K562 (cell line): ENCODE results near the gene ZDHHC24. TPM values are rescaled to one million over a fixed set of nuclear protein-coding genes. Genes with fewer than 3 reads are reported as not detected.

Source experiments
- ARID4B ChIP-seq: sonication (generic); formaldehyde crosslinking; IDR thresholded peaks from 2 replicates; pipeline ENCODE4 v1.8.0; 2022; ENCODE audit warnings: mild to moderate bottlenecking, missing genetic modification reagents
- CBX2 ChIP-seq: fragments of 200-600 bp; sonication (generic); IDR thresholded peaks from one replicate; pipeline ENCODE4 v1.6.1; 2012; ENCODE audit warnings: mild to moderate bottlenecking, low read length, inconsistent platforms; ENCODE audit not compliant: insufficient read depth, poor library complexity, severe bottlenecking
- CHD2 ChIP-seq: IDR thresholded peaks from 2 replicates; pipeline ENCODE4 v1.6.1; 2011; ENCODE audit warnings: low read depth, low read length
- ETV1 ChIP-seq: fragments of 450-650 bp; conservative IDR thresholded peaks from 2 replicates; pipeline ENCODE4 v1.6.1; 2016; ENCODE audit warnings: missing genetic modification characterization, control low read depth, low read depth, missing compliant biosample characterization
- KLF10 ChIP-seq: fragments of 250-450 bp; sonication (Bioruptor Pico); IDR thresholded peaks from 2 replicates; pipeline ENCODE4 v1.6.1; 2021; ENCODE audit warnings: matching md5 sums
- NR2C1 ChIP-seq, 2 experiments: fragments of 450-650 bp; IDR thresholded peaks; 2 replicates each; pipeline ENCODE4 v1.6.1; 2017; ENCODE audit warnings: mild to moderate bottlenecking in 2 of 2, antibody characterized with exemption in 1 of 2, inconsistent platforms in 1 of 2, missing compliant biosample characterization in 1 of 2, missing genetic modification characterization in 1 of 2
- NR2C2 ChIP-seq, 2 experiments: fragments of 200-800 bp in 1 of 2; sonication (Bioruptor generic) in 1 of 2; sonication (generic) in 1 of 2; formaldehyde crosslinking in 1 of 2; IDR thresholded peaks; 2 replicates each; pipeline versions ENCODE4 v1.6.1 to v1.8.0; 2016 to 2022; ENCODE audit warnings: mild to moderate bottlenecking in 1 of 2, missing compliant biosample characterization in 1 of 2, missing genetic modification characterization in 1 of 2, missing genetic modification reagents in 1 of 2
- PTTG1 ChIP-seq: fragments of 450-650 bp; IDR thresholded peaks from 2 replicates; pipeline ENCODE4 v1.6.1; 2016; ENCODE audit warnings: low read depth, mild to moderate bottlenecking, missing genetic modification characterization, missing compliant biosample characterization
- RNF219 ChIP-seq: fragments of 250-450 bp; sonication (Bioruptor Pico); IDR thresholded peaks from 2 replicates; pipeline ENCODE4 v1.5.0; 2022; ENCODE audit warnings: mild to moderate bottlenecking
- TARDBP ChIP-seq: fragments of 450-650 bp; IDR thresholded peaks from 2 replicates; pipeline ENCODE4 v1.6.1; 2016
- TCF3 ChIP-seq: sonication (generic); formaldehyde crosslinking; IDR thresholded peaks from 2 replicates; pipeline ENCODE4 v1.4.0; 2020; ENCODE audit warnings: mild to moderate bottlenecking, missing genetic modification reagents
- ZBTB49 ChIP-seq: sonication (generic); formaldehyde crosslinking; IDR thresholded peaks from 2 replicates; pipeline ENCODE4 v1.8.0; 2022; ENCODE audit warnings: missing genetic modification reagents, mild to moderate bottlenecking, borderline replicate concordance
- ZC3H8 ChIP-seq: fragments of 450-650 bp; IDR thresholded peaks from 2 replicates; pipeline ENCODE4 v1.6.1; 2017
- ZNF24 ChIP-seq: fragments of 450-650 bp; IDR thresholded peaks from 2 replicates; pipeline ENCODE4 v1.6.1; 2016
- ZNF253 ChIP-seq: fragments of 250-450 bp; sonication (Bioruptor Pico); conservative IDR thresholded peaks from 2 replicates; pipeline ENCODE4 v1.6.1; 2021; ENCODE audit warnings: mild to moderate bottlenecking
- ZNF512 ChIP-seq: IDR thresholded peaks from 2 replicates; pipeline ENCODE4 v1.6.1; 2016; ENCODE audit warnings: missing genetic modification characterization, missing compliant biosample characterization
- polyA plus RNA-seq, 8 experiments: library from polyadenylated mRNA; depleted of rRNA in 4 of 8; stranded (reverse) in 5 of 8; unstranded in 3 of 8; fragments of >200 nt; fragmentation: Nextera tagmentation in 2 of 8; fragmentation: Illumina TruSeq in 1 of 8; extraction: Ambion mirVana in 2 of 8; extraction: Trizol in 1 of 8; gene quantifications; 2 replicates each; pipeline versions ENCODE4 v1.2.1 to v1.2.3, GENCODE V29; 2011 to 2014; ENCODE audit warnings: inconsistent platforms in 1 of 8, missing spikeins in 1 of 8
- total RNA-seq, 7 experiments: library from RNA; depleted of rRNA in 6 of 7; stranded (reverse); fragments of >200 nt in 6 of 7; fragmentation: Illumina TruSeq in 2 of 7; extraction: Trizol in 2 of 7; gene quantifications; 2 replicates each; pipeline versions ENCODE4 v1.2.1 to v1.2.3, GENCODE V29; 2011 to 2021; ENCODE audit warnings: low replicate concordance in 1 of 7

ZDHHC24 gene
- total and polyA plus RNA-seq, 9 of the 15 experiments (the other 6 are each of a cell fraction or from before 2014, with no cell fraction given) = 0.45 to 11.2 (median 2.7) TPM

GRCh38 chr11:66592457-66593302, 46.8 kb upstream of the ZDHHC24 start, which contains the start of the genes CCDC87 and CCS (continued):
- peak; percentile 89 for TF ChIP-seq ARID4B (CRISPR knock-in tag)
- no peak; the same call in 1 of the 2 replicates for TF ChIP-seq ETV1 (tag)
- TF ChIP-seq ZC3H8 = no peak
- no peak for TF ChIP-seq CBX2
- no peak for TF ChIP-seq KLF10 (CRISPR knock-in tag)
- no peak; the same call in 1 of the 2 replicates for TF ChIP-seq ZNF24
- no peak for TF ChIP-seq PTTG1 (tag)
- 0 out of 2 replicates have a peak, but pooled peaks have one; percentile 62 for TF ChIP-seq TARDBP
- no peak for TF ChIP-seq RNF219
- TF ChIP-seq NR2C2 (CRISPR knock-in tag; IDR thresholded peaks at IDR 0.05) = no peak; the same call in 1 of the 2 replicates
- no peak for TF ChIP-seq NR2C2 (tag; IDR thresholded peaks at IDR 0.05)
- TF ChIP-seq ZNF253 (CRISPR knock-in tag) = no peak
- no peak for TF ChIP-seq NR2C1 (IDR thresholded peaks at IDR 0.05)
- peak; percentile 52; the same call in 1 of the 2 replicates for TF ChIP-seq NR2C1 (tag; IDR thresholded peaks at IDR 0.05)
- no peak for TF ChIP-seq ZNF512 (tag)
- TF ChIP-seq ZBTB49 (CRISPR knock-in tag) = no peak
- TF ChIP-seq TCF3 (CRISPR knock-in tag) = 0 out of 2 replicates have a peak, but pooled peaks have one; percentile 30
- no peak for TF ChIP-seq CHD2
